Hepatocyte (in vitro differentiated cells): ENCODE results near the gene BRD4.

Experiments used
- CTCF ChIP-seq: fragments of 200-600 bp; sonication (generic); IDR thresholded peaks from 2 replicates; pipeline ENCODE4 v1.5.1; 2016; ENCODE audit warnings: antibody characterized with exemption, mild to moderate bottlenecking; ENCODE audit not compliant: poor library complexity
- EZH2 ChIP-seq: fragments of 200-600 bp; sonication (generic); IDR thresholded peaks from 2 replicates; pipeline ENCODE4 v1.6.1; 2016; ENCODE audit warnings: antibody characterized with exemption, mild to moderate bottlenecking, borderline replicate concordance
- EZH2phosphoT487 ChIP-seq: fragments of 200-600 bp; sonication (generic); IDR thresholded peaks from one replicate; pipeline ENCODE4 v1.6.1; 2018; ENCODE audit warnings: antibody characterized with exemption, mild to moderate bottlenecking, low read depth, moderate library complexity; ENCODE audit not compliant: unreplicated experiment, severe bottlenecking

- no peak for TF ChIP-seq CTCF
- no peak for TF ChIP-seq EZH2
- TF ChIP-seq EZH2phosphoT487, result no peak
These were observed 122.0 kb downstream of the BRD4 start for GRCh38 chr19:15210323-15210781.
